PC-3 (cell line): ENCODE results near the gene TAF3. TPM values are rescaled to one million over a fixed set of nuclear protein-coding genes. Genes with fewer than 3 reads are reported as not detected.

ENCODE experiments used
- ATAC-seq: fragments of 200-7000 bp; cut with Tn5 transposase; 2 replicates; pipeline ENCODE4 v1.9.1; 2020; ENCODE audit warnings: mild to moderate bottlenecking, moderate library complexity
- BruUV-seq: library from RNA; stranded (reverse); fragments of 400-500 nt; replicated peaks from 2 replicates; lab custom pipeline; 2021; lab: Mats Ljungman, UMichigan
- CTCF ChIA-PET: fragments of 300-600 bp; sonication (Branson Sonifier 250); formaldehyde crosslinking; loops from one replicate; lab custom pipeline; 2022; ENCODE audit warnings: antibody characterized with exemption; lab: Charles Lee
- POLR2A ChIA-PET: fragments of 300-600 bp; sonication (Branson Sonifier 250); formaldehyde crosslinking; loops from one replicate; lab custom pipeline; 2022; ENCODE audit warnings: antibody characterized with exemption; ENCODE audit not compliant: unreplicated experiment; lab: Charles Lee
- DNase-seq: peaks from one replicate; pipeline ENCODE4 v3.0.0-alpha.2; 2015
- H2AFZ ChIP-seq: fragments of 300-600 bp; sonication (generic); 2 replicates; pipeline ENCODE4 v1.6.0; 2016; ENCODE audit warnings: antibody characterized with exemption, low read length
- H3F3A ChIP-seq: fragments of 300-600 bp; sonication (generic); one replicate; pipeline ENCODE4 v1.6.0; 2017; ENCODE audit warnings: antibody characterized with exemption, low read length, control low read depth, mild to moderate bottlenecking; ENCODE audit not compliant: unreplicated experiment
- H3K27ac ChIP-seq: fragments of 300-600 bp; sonication (generic); 2 replicates; pipeline ENCODE4 v1.5.1; 2016; ENCODE audit warnings: mild to moderate bottlenecking, low read length
- H3K27me3 ChIP-seq: fragments of 300-600 bp; sonication (generic); 2 replicates; pipeline ENCODE4 v1.6.1; 2016; ENCODE audit warnings: low read length, mixed read lengths
- H3K36me3 ChIP-seq: fragments of 300-600 bp; sonication (generic); 2 replicates; pipeline ENCODE4 v1.6.1; 2016; ENCODE audit warnings: low read depth, mixed run types, low read length, mixed read lengths
- H3K4me1 ChIP-seq: fragments of 300-600 bp; sonication (generic); 2 replicates; pipeline ENCODE4 v1.5.1; 2016; ENCODE audit warnings: low read length; ENCODE audit not compliant: insufficient read depth
- H3K4me2 ChIP-seq: fragments of 300-600 bp; sonication (generic); 2 replicates; pipeline ENCODE4 v1.6.0; 2016; ENCODE audit warnings: low read length
- H3K4me3 ChIP-seq: fragments of 300-600 bp; sonication (generic); 2 replicates; pipeline ENCODE4 v1.5.1; 2016; ENCODE audit warnings: mild to moderate bottlenecking, low read length, mixed read lengths
- H3K79me2 ChIP-seq: fragments of 300-600 bp; sonication (generic); 2 replicates; pipeline ENCODE4 v1.6.1; 2017; ENCODE audit warnings: low read length, mixed read lengths
- H3K9ac ChIP-seq: fragments of 300-600 bp; sonication (generic); 2 replicates; pipeline ENCODE4 v1.6.0; 2016; ENCODE audit warnings: mild to moderate bottlenecking, low read length
- H3K9me2 ChIP-seq: fragments of 300-600 bp; sonication (generic); replicated peaks from 2 replicates; pipeline ENCODE4 v1.6.1; 2016; ENCODE audit warnings: mixed run types, low read length, mixed read lengths
- H3K9me3 ChIP-seq: fragments of 300-600 bp; sonication (generic); 2 replicates; pipeline ENCODE4 v1.6.1; 2016; ENCODE audit warnings: low read length, mixed read lengths
- H4K20me1 ChIP-seq: fragments of 300-600 bp; sonication (generic); 2 replicates; pipeline ENCODE4 v1.6.1; 2016; ENCODE audit warnings: low read length, mixed read lengths
- CTCF ChIP-seq: fragments of 300-600 bp; sonication (generic); conservative IDR thresholded peaks from 2 replicates; pipeline ENCODE4 v1.5.1; 2017; ENCODE audit warnings: antibody characterized with exemption, low read depth, mild to moderate bottlenecking, low read length
- EZH2 ChIP-seq: fragments of 300-600 bp; sonication (generic); IDR thresholded peaks from one replicate; pipeline ENCODE4 v1.6.1; 2017; ENCODE audit warnings: antibody characterized with exemption, mild to moderate bottlenecking, low read length; ENCODE audit not compliant: unreplicated experiment
- EZH2phosphoT487 ChIP-seq: fragments of 300-600 bp; sonication (generic); IDR thresholded peaks from 2 replicates; pipeline ENCODE4 v1.6.1; 2018; ENCODE audit warnings: mild to moderate bottlenecking, antibody characterized with exemption, low read length, borderline replicate concordance
- intact Hi-C: fragments of 100-400 bp; cut with micrococcal nuclease; formaldehyde crosslinking; loops from 2 replicates; pipeline ENCODE4 v1.9.0; 2023
- total RNA-seq: library from RNA; depleted of rRNA; stranded (reverse); fragments of >200 nt; gene quantifications from 2 replicates; pipeline ENCODE4 v1.2.3, GENCODE V29; 2014

TAF3 gene
- total RNA-seq, 1 experiment from 2014 or later: 2.0 TPM

DNA sequence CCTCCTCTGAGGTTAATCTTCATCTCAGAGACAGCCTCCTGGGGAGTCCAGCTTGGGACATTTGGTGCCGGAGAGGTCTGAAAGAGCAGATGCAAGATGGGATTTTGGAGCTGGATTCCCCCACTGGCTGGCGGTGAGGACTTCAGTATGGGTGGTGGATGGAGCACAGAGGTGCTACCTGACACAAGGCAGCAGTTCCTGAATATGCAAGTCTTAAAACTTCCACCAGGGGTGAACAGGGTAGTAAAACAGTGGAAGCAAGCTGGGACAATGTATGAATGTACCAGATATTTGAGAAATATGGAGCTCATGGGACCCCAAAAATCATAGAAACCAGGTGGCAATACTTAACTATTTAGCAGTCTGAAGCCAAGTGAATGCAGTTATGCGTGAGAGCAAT lies 4.8 kb upstream of the TAF3 start:
- no peak for ATAC-seq
- no peak for DNase-seq
- H3K27ac ChIP-seq: no peak overlapping the region
- intact Hi-C loops: no loop called here
- H3K4me1 ChIP-seq: no peaks in the 10 kb centered on the region
- no TSS peak for BruUV-seq
- H3K36me3 ChIP-seq: no peaks in the 10 kb centered on the region
- no peaks in the 10 kb centered on the region for H3K27me3 ChIP-seq
- CTCF ChIA-PET: no interaction called here
- no peak overlapping the region for H2AFZ ChIP-seq
- H3K4me2 ChIP-seq: no peak overlapping the region
- no peaks in the 10 kb centered on the region for H4K20me1 ChIP-seq
- no peak overlapping the region for H3K9ac ChIP-seq
- H3K9me3 ChIP-seq: no peaks in the 10 kb centered on the region
- H3K4me3 ChIP-seq: no peak overlapping the region
- POLR2A ChIA-PET: no interaction called here
- H3K9me2 ChIP-seq: no peaks in the 10 kb centered on the region
- TF ChIP-seq EZH2: no peak
- TF ChIP-seq EZH2phosphoT487: no peak
- TF ChIP-seq CTCF: no peak
- H3F3A ChIP-seq: no peaks in the 10 kb centered on the region
- H3K79me2 ChIP-seq: 0 out of 2 replicates have a peak, but pooled peaks cover under 1% of the 10 kb centered on the region

- Histone ChIP-seq H3K4me1 (peaks cover 8% of the 10 kb centered on the region; the same call in 1 of the 2 replicates), H3K27me3 (no peaks in the 10 kb centered on the region), H3K9me2 (no peaks in the 10 kb centered on the region), H3K36me3 (no peaks in the 10 kb centered on the region), H3K79me2 (peaks cover 22% of the 10 kb centered on the region), H3K9me3 (no peaks in the 10 kb centered on the region), H3K27ac (no peak overlapping the region), H3F3A (no peaks in the 10 kb centered on the region), H3K9ac (peak overlapping the region; percentile 61), H2AFZ (peak overlapping the region; percentile 95), H3K4me3 (peak overlapping the region; percentile 86), H3K4me2 (peak overlapping the region; percentile 89), H4K20me1 (no peaks in the 10 kb centered on the region)
- intact Hi-C loops: no loop called here
- ChIA-PET CTCF (interaction anchor here (1.4 kb wide), 1 partner anchor 30 kb away, joined by 5 read pairs; the partner anchor contains the start of genes ATP5F1C and KIN), POLR2A (interaction anchor here (0.7 kb wide), 1 partner anchor 585 kb away, joined by 8 read pairs; no protein-coding TSS in a partner anchor)
- ATAC-seq: no peak
- TF ChIP-seq CTCF (no peak), EZH2phosphoT487 (no peak)
- no TSS peak for BruUV-seq
- DNase-seq: no peak
These were observed 729 bp upstream of the TAF3 start for GRCh38 chr10:7817576-7817975.

- Histone ChIP-seq H4K20me1 (no peaks in the 10 kb centered on the region), H3K9me2 (no peaks in the 10 kb centered on the region), H3K27ac (no peak overlapping the region), H3K9me3 (no peaks in the 10 kb centered on the region), H2AFZ (peak overlapping the region; percentile 95), H3K9ac (peak overlapping the region; percentile 61), H3K27me3 (no peaks in the 10 kb centered on the region), H3K79me2 (peaks cover 22% of the 10 kb centered on the region), H3K4me3 (peak overlapping the region; percentile 86), H3K4me2 (peak overlapping the region; percentile 89), H3K4me1 (peaks cover 8% of the 10 kb centered on the region; the same call in 1 of the 2 replicates), H3F3A (no peaks in the 10 kb centered on the region), H3K36me3 (no peaks in the 10 kb centered on the region)
- intact Hi-C loops: loop anchor here (2.0 kb wide), 1 partner anchor 29 kb away; the partner anchor contains the start of gene ATP5F1C
- TF ChIP-seq CTCF: no peak
- CTCF ChIA-PET: interaction anchor here (1.4 kb wide), 1 partner anchor 30 kb away, joined by 5 read pairs; the partner anchor contains the start of genes ATP5F1C and KIN
- DNase-seq (no peak), ATAC-seq (peak; percentile 26)
- POLR2A ChIA-PET: interaction anchor here (0.7 kb wide), 1 partner anchor 584 kb away, joined by 8 read pairs; no protein-coding TSS in a partner anchor
- TSS peak; percentile 88 for BruUV-seq
These were observed 366 bp upstream of the TAF3 start for GRCh38 chr10:7817984-7818294.
